Stimulated activated CD8-positive, alpha-beta memory T cell treated with anti-CD3 and anti-CD28 coated beads, Interleukin-7, amount 100 ng/mL, for 24 hours (primary cell): ENCODE measurements around the gene KCNA10.

Source experiments
- DNase-seq: peaks from one replicate; pipeline ENCODE4 v3.0.0-alpha.2; 2020; ENCODE audit warnings: low read depth

The KCNA10 gene

GRCh38 chr1:110477041-110477440, 41.9 kb downstream of the KCNA10 start:
- no peak for DNase-seq

- DNase-seq = no peak
Measured at GRCh38 chr1:110476028-110476765, 42.8 kb downstream of the KCNA10 start.

GRCh38 chr1:110475362-110476027, 43.5 kb downstream of the KCNA10 start:
- DNase-seq = no peak

- no peak for DNase-seq
Measured at GRCh38 chr1:110474444-110474843, 44.5 kb downstream of the KCNA10 start.

- no peak for DNase-seq
Measured at GRCh38 chr1:110472546-110472945, 46.4 kb downstream of the KCNA10 start.

- DNase-seq = no peak
Measured at GRCh38 chr1:110471131-110471530, 47.8 kb downstream of the KCNA10 start.
